Measurements from ENCODE around the gene EMX1. TPM values are rescaled to one million over a fixed set of nuclear protein-coding genes. Genes with fewer than 3 reads are reported as not detected.

Gene EMX1
- total and polyA plus RNA-seq, 2 of the 13 experiments (the other 11 are each of a cell fraction or from before 2014, with no cell fraction given): 0.62 to 4.9 TPM

DNA sequence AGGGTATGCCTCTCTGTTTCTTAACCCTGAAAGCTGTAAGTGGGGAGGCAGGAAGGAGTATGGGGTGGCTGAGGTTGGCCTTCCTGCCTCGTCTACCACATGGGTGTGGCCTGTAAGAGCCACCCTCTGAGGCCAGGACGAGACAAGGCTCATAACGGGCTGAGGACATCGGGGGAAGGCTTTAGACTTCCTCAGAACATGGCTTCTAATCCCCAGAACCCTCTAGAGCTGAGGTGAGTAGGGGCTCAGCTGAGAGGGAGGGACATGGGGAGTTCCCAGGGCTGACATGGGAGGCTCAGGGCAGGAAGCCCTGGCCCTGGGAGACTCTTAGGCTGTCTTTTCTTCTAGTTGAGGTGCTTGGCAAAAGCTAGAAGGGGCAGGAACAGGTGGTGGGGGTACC, 36.7 kb downstream of the EMX1 start:
- Histone ChIP-seq H3K4me2 (ENCODE audit: low read depth, low read length) (no peak overlapping the region), H4K20me1 (ENCODE audit: insufficient read depth, low read length) (no peaks in the 10 kb centered on the region), H3K4me3 (replicated peaks in 1 of 3; ENCODE audit: insufficient read depth in 1 of 3, low read depth in 2 of 3, low read length in 3 of 3) (no peak overlapping the region), H3K9me3 (ENCODE audit: low read length) (no peaks in the 10 kb centered on the region), H3K27ac (ENCODE audit: extremely low read length, insufficient read depth, low read length) (no peak overlapping the region), H2AFZ (ENCODE audit: low read length) (no peak overlapping the region), H3K9ac (ENCODE audit: insufficient read depth, low read depth, low read length) (no peak overlapping the region), H3K79me2 (ENCODE audit: insufficient read depth, low read length) (no peaks in the 10 kb centered on the region), H3K4me1 (ENCODE audit: insufficient read depth, low read length) (no peaks in the 10 kb centered on the region), H3K27me3 (ENCODE audit: control insufficient read depth in 1 of 2, insufficient read depth in 2 of 2, low read length in 2 of 2) (no peaks in the 10 kb centered on the region), H3K36me3 (replicated peaks in 1 of 2; ENCODE audit: control insufficient read depth in 1 of 2, insufficient read depth in 2 of 2, low read length in 2 of 2) (peaks cover 1 to 3% of the 10 kb centered on the region in 2 experiments; a peak in 1 of 5 replicates)
- WGBS (ENCODE audit: low lambda C conversion rate): 95% methylated on average over 4 of the region's 4 CpGs
- DNase-seq (ENCODE audit: low spot score): no peak
- no peak for FAIRE-seq
- POLR2A ChIA-PET: no interaction called here
- no peak for ATAC-seq
- no TSS peak for BruUV-seq (replicated peaks)
- in situ Hi-C loops (cut with HindIII; ENCODE audit: extremely low pct_ligation_motif_present, low pct_unique_long_range_greater_than_20kb) (no loop called here), intact Hi-C loops (cut with micrococcal nuclease; ENCODE audit: unreplicated experiment) (no loop called here)
- TF ChIP-seq ZNF205 (CRISPR knock-in tag; IDR thresholded peaks at IDR 0.05) (no peak), ZNF83 (CRISPR knock-in tag; IDR thresholded peaks at IDR 0.05; ENCODE audit: borderline replicate concordance) (no peak), KMT2A (CRISPR knock-in tag; IDR thresholded peaks at IDR 0.05) (no peak), IKZF1 (IDR thresholded peaks at IDR 0.05) (no peak), XRCC5 (optimal IDR thresholded peaks at IDR 0.05; ENCODE audit: low read length) (no peak), TBP (CRISPR knock-in tag; IDR thresholded peaks at IDR 0.05) (no peak), GTF2F1 (IDR thresholded peaks at IDR 0.05; ENCODE audit: low read length) (no peak), HNRNPLL (IDR thresholded peaks at IDR 0.05; ENCODE audit: low read depth, low read length, poor library complexity, severe bottlenecking) (no peak), NFIC (IDR thresholded peaks at IDR 0.05; ENCODE audit: low read length) (no peak), SRF (IDR thresholded peaks at IDR 0.05; ENCODE audit: low read depth, low read length) (no peak), EED (CRISPR knock-in tag; IDR thresholded peaks at IDR 0.05) (no peak), ZNF430 (CRISPR knock-in tag; IDR thresholded peaks at IDR 0.05) (no peak), ZNF556 (CRISPR knock-in tag; IDR thresholded peaks at IDR 0.05; ENCODE audit: borderline replicate concordance) (no peak), ZNF678 (CRISPR knock-in tag; IDR thresholded peaks at IDR 0.05) (no peak), MIER2 (CRISPR knock-in tag; IDR thresholded peaks at IDR 0.05) (no peak), ZNF124 (CRISPR knock-in tag; IDR thresholded peaks at IDR 0.05) (no peak)
- TF ChIP-seq, protein P1, sequence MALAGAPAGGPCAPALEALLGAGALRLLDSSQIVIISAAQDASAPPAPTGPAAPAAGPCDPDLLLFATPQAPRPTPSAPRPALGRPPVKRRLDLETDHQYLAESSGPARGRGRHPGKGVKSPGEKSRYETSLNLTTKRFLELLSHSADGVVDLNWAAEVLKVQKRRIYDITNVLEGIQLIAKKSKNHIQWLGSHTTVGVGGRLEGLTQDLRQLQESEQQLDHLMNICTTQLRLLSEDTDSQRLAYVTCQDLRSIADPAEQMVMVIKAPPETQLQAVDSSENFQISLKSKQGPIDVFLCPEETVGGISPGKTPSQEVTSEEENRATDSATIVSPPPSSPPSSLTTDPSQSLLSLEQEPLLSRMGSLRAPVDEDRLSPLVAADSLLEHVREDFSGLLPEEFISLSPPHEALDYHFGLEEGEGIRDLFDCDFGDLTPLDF (CRISPR knock-in tag; IDR thresholded peaks at IDR 0.05): no peak
- TF ChIP-seq, protein P2, sequence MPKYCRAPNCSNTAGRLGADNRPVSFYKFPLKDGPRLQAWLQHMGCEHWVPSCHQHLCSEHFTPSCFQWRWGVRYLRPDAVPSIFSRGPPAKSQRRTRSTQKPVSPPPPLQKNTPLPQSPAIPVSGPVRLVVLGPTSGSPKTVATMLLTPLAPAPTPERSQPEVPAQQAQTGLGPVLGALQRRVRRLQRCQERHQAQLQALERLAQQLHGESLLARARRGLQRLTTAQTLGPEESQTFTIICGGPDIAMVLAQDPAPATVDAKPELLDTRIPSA (CRISPR knock-in tag; IDR thresholded peaks at IDR 0.05; ENCODE audit: borderline replicate concordance): no peak
- TF ChIP-seq, protein P3, sequence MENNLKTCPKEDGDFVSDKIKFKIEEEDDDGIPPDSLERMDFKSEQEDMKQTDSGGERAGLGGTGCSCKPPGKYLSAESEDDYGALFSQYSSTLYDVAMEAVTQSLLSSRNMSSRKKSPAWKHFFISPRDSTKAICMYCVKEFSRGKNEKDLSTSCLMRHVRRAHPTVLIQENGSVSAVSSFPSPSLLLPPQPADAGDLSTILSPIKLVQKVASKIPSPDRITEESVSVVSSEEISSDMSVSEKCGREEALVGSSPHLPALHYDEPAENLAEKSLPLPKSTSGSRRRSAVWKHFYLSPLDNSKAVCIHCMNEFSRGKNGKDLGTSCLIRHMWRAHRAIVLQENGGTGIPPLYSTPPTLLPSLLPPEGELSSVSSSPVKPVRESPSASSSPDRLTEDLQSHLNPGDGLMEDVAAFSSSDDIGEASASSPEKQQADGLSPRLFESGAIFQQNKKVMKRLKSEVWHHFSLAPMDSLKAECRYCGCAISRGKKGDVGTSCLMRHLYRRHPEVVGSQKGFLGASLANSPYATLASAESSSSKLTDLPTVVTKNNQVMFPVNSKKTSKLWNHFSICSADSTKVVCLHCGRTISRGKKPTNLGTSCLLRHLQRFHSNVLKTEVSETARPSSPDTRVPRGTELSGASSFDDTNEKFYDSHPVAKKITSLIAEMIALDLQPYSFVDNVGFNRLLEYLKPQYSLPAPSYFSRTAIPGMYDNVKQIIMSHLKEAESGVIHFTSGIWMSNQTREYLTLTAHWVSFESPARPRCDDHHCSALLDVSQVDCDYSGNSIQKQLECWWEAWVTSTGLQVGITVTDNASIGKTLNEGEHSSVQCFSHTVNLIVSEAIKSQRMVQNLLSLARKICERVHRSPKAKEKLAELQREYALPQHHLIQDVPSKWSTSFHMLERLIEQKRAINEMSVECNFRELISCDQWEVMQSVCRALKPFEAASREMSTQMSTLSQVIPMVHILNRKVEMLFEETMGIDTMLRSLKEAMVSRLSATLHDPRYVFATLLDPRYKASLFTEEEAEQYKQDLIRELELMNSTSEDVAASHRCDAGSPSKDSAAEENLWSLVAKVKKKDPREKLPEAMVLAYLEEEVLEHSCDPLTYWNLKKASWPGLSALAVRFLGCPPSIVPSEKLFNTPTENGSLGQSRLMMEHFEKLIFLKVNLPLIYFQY (CRISPR knock-in tag; IDR thresholded peaks at IDR 0.05; ENCODE audit: borderline replicate concordance): no peak
- TF ChIP-seq, protein P4, sequence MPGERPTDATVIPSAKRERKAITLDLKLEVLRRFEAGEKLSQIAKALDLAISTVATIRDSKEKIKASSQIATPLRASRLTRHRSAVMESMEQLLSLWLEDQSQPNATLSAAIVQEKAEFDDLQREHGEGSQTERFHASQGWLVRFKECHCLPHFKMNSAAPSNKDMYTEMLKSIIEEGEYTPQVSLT (CRISPR knock-in tag; IDR thresholded peaks at IDR 0.05; ENCODE audit: borderline replicate concordance, low read depth): no peak
- CTCF ChIA-PET (ENCODE audit: low intra/inter-chr PET ratio, low total read pairs): no interaction called here

Measured in HepG2 (cell line).